GM10847 (cell line): Measurements from ENCODE around the gene ATG4C.

ENCODE experiments used
- POLR2A ChIP-seq: IDR thresholded peaks from 2 replicates; pipeline ENCODE4 v1.6.1; 2011; ENCODE audit not compliant: insufficient read length; ENCODE audit errors: extremely low read depth

Gene ATG4C

GRCh38 chr1:62784509-62785365 lies 805 bp downstream of the ATG4C start:
- no peak for TF ChIP-seq POLR2A

DNA sequence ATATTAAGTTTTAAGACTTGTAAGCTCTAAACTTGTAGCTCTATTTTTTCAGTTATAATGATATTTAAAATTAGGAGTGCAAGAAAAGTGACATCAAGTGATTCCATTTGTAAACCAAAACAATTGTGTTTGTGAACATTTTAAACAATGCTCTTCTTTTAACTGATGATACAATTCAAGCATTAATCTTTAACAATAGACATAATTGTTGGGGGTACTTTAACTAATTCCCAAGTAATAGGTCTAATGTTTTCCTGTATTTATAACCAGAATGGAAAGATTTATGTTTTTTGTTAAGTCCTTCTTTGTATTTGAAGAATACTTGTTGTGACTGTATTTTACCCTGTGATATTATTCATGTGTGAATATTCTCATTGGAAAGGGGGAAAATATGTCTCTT lies 6.8 kb downstream of the ATG4C start:
- no peak for TF ChIP-seq POLR2A

- no peak for TF ChIP-seq POLR2A
These were observed 10.1 kb downstream of the ATG4C start for GRCh38 chr1:62794053-62794452.

GRCh38 chr1:62796221-62796620 lies 12.3 kb downstream of the ATG4C start:
- TF ChIP-seq POLR2A = no peak

DNA sequence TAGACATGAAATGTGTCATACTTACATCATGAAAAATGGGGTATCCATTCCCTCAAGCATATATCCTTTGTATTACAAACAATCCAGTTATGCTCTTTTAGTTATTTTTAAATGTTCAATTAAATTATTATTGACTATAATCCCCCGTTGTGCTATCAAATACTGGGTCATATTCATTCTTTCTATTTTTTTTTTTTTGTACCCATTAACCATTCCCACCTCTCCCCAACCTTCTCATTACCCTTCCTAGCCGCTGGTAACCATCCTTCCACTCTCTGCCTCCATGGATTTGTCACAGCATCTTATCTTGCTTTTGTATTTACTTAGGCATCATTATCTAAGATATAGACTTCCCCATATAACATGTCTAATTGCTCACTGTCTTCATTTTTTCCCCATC lies 15.8 kb downstream of the ATG4C start:
- TF ChIP-seq POLR2A = no peak

GRCh38 chr1:62800281-62800680 lies 16.3 kb downstream of the ATG4C start:
- TF ChIP-seq POLR2A = no peak

DNA sequence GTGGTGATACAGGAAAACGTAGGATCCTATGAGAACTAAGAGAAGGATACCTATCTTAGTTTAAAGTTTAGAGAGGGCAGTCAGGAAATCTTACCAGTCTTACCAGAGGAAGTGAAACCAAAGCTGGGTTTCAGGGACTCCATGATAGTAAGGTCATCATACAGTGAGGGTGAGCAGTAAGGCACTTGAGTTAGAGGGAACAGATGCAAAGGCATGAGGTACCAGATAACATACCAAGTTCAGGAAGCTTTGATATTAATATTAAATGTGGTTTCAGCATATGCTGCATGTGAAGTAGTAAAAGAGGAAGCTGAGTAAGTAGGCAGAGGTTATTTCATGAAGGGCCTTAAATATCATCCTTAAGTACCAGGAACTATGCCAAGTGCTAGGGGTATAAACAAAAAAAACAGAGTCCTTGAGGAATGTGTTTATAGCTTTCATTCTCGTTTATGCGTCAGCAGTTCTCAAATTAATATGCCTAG lies 16.9 kb downstream of the ATG4C start:
- TF ChIP-seq POLR2A = no peak

DNA sequence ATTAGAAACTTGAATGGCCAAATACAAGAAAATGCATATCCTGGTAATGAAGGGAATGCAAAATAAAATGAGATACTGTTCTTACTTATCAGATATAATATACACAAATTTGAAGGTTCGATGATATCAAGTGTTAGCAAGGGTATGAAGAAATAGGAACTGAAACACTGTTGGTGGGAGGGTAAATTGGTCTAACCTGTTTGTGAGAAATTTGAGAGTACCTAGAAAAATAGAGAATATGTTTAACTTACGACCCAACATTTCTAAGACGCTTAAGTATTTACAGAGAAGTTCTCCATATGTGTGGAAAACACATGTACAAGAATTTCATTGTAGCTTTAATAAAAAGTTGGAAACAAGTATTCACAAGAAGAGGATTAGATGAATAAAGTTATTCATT lies 25.9 kb downstream of the ATG4C start:
- TF ChIP-seq POLR2A = no peak

- no peak for TF ChIP-seq POLR2A
These were observed 26.7 kb downstream of the ATG4C start for GRCh38 chr1:62810420-62811274.

- no peak for TF ChIP-seq POLR2A
These were observed 39.6 kb downstream of the ATG4C start for GRCh38 chr1:62823556-62823955.

DNA sequence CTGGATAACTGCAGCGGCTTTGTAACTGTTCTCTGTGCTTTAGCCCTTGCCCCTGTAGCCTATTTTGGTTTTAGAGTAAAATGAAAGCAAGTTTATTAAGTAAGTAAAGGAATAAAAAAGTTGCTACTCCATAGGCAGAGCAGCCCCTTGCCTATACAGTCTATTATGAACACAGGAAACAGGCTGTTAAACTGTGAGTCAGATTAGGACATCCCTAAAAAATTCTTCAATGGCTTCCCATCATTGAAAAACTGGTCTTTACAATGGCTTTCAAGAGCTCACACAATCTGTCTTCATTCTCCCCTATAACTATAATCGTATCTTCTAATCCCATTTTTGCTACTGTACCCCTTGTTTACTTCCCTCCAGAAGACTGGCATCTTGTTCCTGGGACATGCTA lies 43.0 kb downstream of the ATG4C start:
- no peak for TF ChIP-seq POLR2A

DNA sequence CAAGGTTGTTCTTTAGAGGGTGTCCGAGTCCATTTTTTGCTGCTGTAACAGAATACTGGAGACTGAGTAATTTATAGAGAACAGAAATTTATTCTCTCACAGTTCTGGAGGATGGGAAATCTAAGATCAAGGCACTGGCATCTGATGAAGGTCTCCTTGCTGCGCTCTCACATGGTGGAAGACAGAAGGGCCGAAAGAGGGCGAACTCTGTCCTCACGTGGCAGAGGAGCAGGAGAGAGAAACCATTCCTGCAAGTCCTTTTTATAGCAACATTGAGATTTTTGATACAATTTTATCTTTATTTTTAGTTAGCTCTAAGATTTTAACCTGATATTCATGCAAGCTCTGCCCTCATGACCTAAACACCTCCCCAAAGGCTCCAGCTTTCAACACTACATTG lies 48.3 kb downstream of the ATG4C start:
- TF ChIP-seq POLR2A = no peak

GRCh38 chr1:62833529-62833928 lies 49.6 kb downstream of the ATG4C start:
- TF ChIP-seq POLR2A = no peak

DNA sequence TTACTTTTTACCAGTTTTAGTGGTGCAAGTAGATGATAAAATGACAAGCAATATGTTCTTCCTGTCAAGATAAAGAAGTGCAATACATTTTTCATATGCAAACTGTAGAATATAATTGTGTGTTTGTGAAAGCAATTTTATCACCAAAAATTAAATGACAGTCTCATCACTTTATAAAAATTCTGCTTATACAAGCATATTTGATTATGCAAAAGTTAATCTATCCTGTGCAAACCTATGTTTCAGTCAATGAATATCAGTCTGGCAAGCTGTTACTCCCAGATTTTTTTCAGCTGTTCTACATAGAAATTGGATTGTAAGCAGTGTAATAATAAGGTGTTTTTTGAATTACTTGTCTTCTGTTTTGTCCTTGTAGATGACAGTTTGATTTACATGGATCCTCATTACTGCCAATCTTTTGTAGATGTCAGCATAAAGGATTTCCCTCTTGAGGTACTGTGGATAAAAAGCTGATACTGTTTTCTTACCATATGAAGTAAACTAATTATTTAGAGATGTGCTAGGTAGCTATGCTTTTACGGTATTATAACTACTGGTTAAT lies 50.5 kb downstream of the ATG4C start:
- TF ChIP-seq POLR2A = no peak

- TF ChIP-seq POLR2A = no peak
These were observed 53.1 kb downstream of the ATG4C start for GRCh38 chr1:62836856-62837540.
